Natural killer cell (primary cell): ENCODE data around the gene OR12D2. TPM values are rescaled to one million over a fixed set of nuclear protein-coding genes. Genes with fewer than 3 reads are reported as not detected.

Experiments
- ATAC-seq, 3 donors: fragments of 150-1000 bp in 2 of 3; fragments of 200-7000 bp in 1 of 3; cut with Tn5 transposase; 1 replicate in 1 of 3; 2 replicates in 2 of 3; pipeline ENCODE4 v1.10.0; 2021; ENCODE audit warnings: mild to moderate bottlenecking in 2 of 3, moderate library complexity in 2 of 3
- DNase-seq, 2 donors: peaks; one replicate each; pipeline versions ENCODE4 v3.0.0 to v3.0.0-alpha.2; 2013 to 2021; ENCODE audit warnings: mixed read lengths in 1 of 2
- H3K27ac ChIP-seq: one replicate; pipeline ENCODE4 v1.5.1; 2013; ENCODE audit warnings: mild to moderate bottlenecking, low read length
- H3K27me3 ChIP-seq: one replicate; pipeline ENCODE4 v1.6.1; 2013; ENCODE audit warnings: low read length; ENCODE audit not compliant: control insufficient read depth, insufficient read depth
- H3K36me3 ChIP-seq: one replicate; pipeline ENCODE4 v1.6.1; 2013; ENCODE audit warnings: low read length; ENCODE audit not compliant: control insufficient read depth, insufficient read depth
- H3K4me1 ChIP-seq: one replicate; pipeline ENCODE4 v1.6.1; 2013; ENCODE audit warnings: low read length; ENCODE audit not compliant: control insufficient read depth, insufficient read depth
- H3K4me3 ChIP-seq: one replicate; pipeline ENCODE4 v1.5.1; 2013; ENCODE audit warnings: low read length
- H3K9me3 ChIP-seq: one replicate; pipeline ENCODE4 v1.6.1; 2013; ENCODE audit warnings: low read length; ENCODE audit not compliant: control insufficient read depth, insufficient read depth
- H3K27ac Mint-ChIP-seq, 2 donors: one replicate each; pipeline ENCODE4 v1.8.0; 2022; ENCODE audit warnings: mild to moderate bottlenecking in 2 of 2, mixed read lengths in 2 of 2, moderate library complexity in 1 of 2
- H3K27me3 Mint-ChIP-seq, 2 donors: one replicate each; pipeline ENCODE4 v1.8.0; 2022; ENCODE audit warnings: low read depth in 2 of 2, mixed read lengths in 2 of 2
- H3K36me3 Mint-ChIP-seq: one replicate; pipeline ENCODE4 v1.8.0; 2022; ENCODE audit warnings: mixed read lengths
- H3K4me1 Mint-ChIP-seq, 2 donors: one replicate each; pipeline ENCODE4 v1.8.0; 2022; ENCODE audit warnings: mixed read lengths in 2 of 2
- H3K4me3 Mint-ChIP-seq: one replicate; pipeline ENCODE4 v1.8.0; 2022; ENCODE audit warnings: mild to moderate bottlenecking, moderate library complexity, mixed read lengths
- H3K9me3 Mint-ChIP-seq, 2 donors: one replicate each; pipeline ENCODE4 v1.8.0; 2022; ENCODE audit warnings: mixed read lengths in 2 of 2
- CTCF ChIP-seq: fragments of 200-600 bp; IDR thresholded peaks from one replicate; pipeline ENCODE4 v1.8.0; 2022; ENCODE audit warnings: antibody characterized with exemption
- WGBS: methylation state at CpG from one replicate; pipeline ENCODE4 v1.1.7; 2013; ENCODE audit warnings: missing lambda C conversion rate; ENCODE audit not compliant: insufficient coverage; 5-methylcytosine and 5-hydroxymethylcytosine counted together
- intact Hi-C: fragments of 100-400 bp; cut with micrococcal nuclease; formaldehyde crosslinking; loops from one replicate; pipeline ENCODE4 v1.14.2; 2022
- total RNA-seq, 4 donors: library from RNA; stranded (reverse); fragments of 120-200 nt in 1 of 4; gene quantifications; one replicate each; pipeline versions ENCODE4 v1.2.3 to v1.2.4, GENCODE V29; 2013 to 2022

The OR12D2 gene
- total RNA-seq, 3 donors from 2014 or later (not counting 1 experiment from before 2014, with no cell fraction given), result not detected

GRCh38 chr6:29368765-29369164 is 26.7 kb upstream of the OR12D2 start, which contains the start of gene OR5V1:
TSS of gene OR5V1 (minus strand) at chr6:29368865. CDS start at chr6:29356195, 12,670 bp downstream.
- no peaks in the 10 kb centered on the region for H3K4me1 ChIP-seq
- no peaks in the 10 kb centered on the region for H3K4me1 Mint-ChIP-seq
- H3K27me3 ChIP-seq, result peaks cover 3% of the 10 kb centered on the region
- no peak within 1 kb of the TSS for H3K27ac ChIP-seq
- H3K36me3 Mint-ChIP-seq, result no peaks in the 10 kb centered on the region
- H3K9me3 ChIP-seq, result no peaks in the 10 kb centered on the region
- no peak within 1 kb of the TSS for H3K27ac Mint-ChIP-seq
- no peak within 1 kb of the TSS for H3K4me3 ChIP-seq
- intact Hi-C loops, result no loop called here
- ATAC-seq, result no peak
- no peak for DNase-seq
- H3K9me3 Mint-ChIP-seq, result no peaks in the 10 kb centered on the region
- 81% methylated on average over 3 of the region's 3 CpGs for WGBS
- peaks cover 6 to 14% of the 10 kb centered on the region in 2 donors for H3K27me3 Mint-ChIP-seq
- H3K36me3 ChIP-seq, result no peaks in the 10 kb centered on the region
- no peak for TF ChIP-seq CTCF
- H3K4me3 Mint-ChIP-seq, result no peak within 1 kb of the TSS

GRCh38 chr6:29375191-29375590 is 20.2 kb upstream of the OR12D2 start, which contains the start of gene OR12D3:
TSS of gene OR12D3 (minus strand) at chr6:29375291. CDS start at chr6:29375287, 4 bp downstream.
- DNase-seq, result no peak
- Histone ChIP-seq H3K4me3 (no peak within 1 kb of the TSS), H3K9me3 (no peaks in the 10 kb centered on the region), H3K27ac (no peak within 1 kb of the TSS), H3K4me1 (no peaks in the 10 kb centered on the region), H3K27me3 (peaks cover 3% of the 10 kb centered on the region), H3K36me3 (no peaks in the 10 kb centered on the region)
- no peak for ATAC-seq
- H3K27ac Mint-ChIP-seq, result no peak within 1 kb of the TSS
- no peaks in the 10 kb centered on the region for H3K4me1 Mint-ChIP-seq
- no peak for TF ChIP-seq CTCF
- no peaks in the 10 kb centered on the region for H3K36me3 Mint-ChIP-seq
- WGBS, result no CpG with 5 or more reads among the region's 1 CpG
- H3K9me3 Mint-ChIP-seq, result no peaks in the 10 kb centered on the region
- H3K4me3 Mint-ChIP-seq, result no peak within 1 kb of the TSS
- intact Hi-C loops, result no loop called here
- H3K27me3 Mint-ChIP-seq, result peaks cover 12 to 34% of the 10 kb centered on the region in 2 donors

GRCh38 chr6:29376003-29376402 is 19.4 kb upstream of the OR12D2 start:
- H3K27ac Mint-ChIP-seq, result no peak overlapping the region
- H3K4me3 Mint-ChIP-seq, result no peak overlapping the region
- no peak overlapping the region for H3K27ac ChIP-seq
- peaks cover 3% of the 10 kb centered on the region for H3K27me3 ChIP-seq
- no peaks in the 10 kb centered on the region for H3K36me3 ChIP-seq
- peaks cover 13 to 31% of the 10 kb centered on the region in 2 donors for H3K27me3 Mint-ChIP-seq
- H3K9me3 ChIP-seq, result no peaks in the 10 kb centered on the region
- no peaks in the 10 kb centered on the region for H3K4me1 Mint-ChIP-seq
- TF ChIP-seq CTCF, result no peak
- intact Hi-C loops, result no loop called here
- DNase-seq, result no peak
- H3K36me3 Mint-ChIP-seq, result no peaks in the 10 kb centered on the region
- no peaks in the 10 kb centered on the region for H3K9me3 Mint-ChIP-seq
- no peaks in the 10 kb centered on the region for H3K4me1 ChIP-seq
- H3K4me3 ChIP-seq, result no peak overlapping the region
- ATAC-seq, result no peak

GRCh38 chr6:29388533-29388932 is 6.9 kb upstream of the OR12D2 start:
- Mint-ChIP-seq H3K27ac (no peak overlapping the region), H3K4me3 (no peak overlapping the region), H3K4me1 (no peaks in the 10 kb centered on the region), H3K9me3 (no peaks in the 10 kb centered on the region), H3K27me3 (peaks cover 16 to 42% of the 10 kb centered on the region in 2 donors), H3K36me3 (no peaks in the 10 kb centered on the region)
- DNase-seq, result no peak
- Histone ChIP-seq H3K27ac (no peak overlapping the region), H3K9me3 (no peaks in the 10 kb centered on the region), H3K4me1 (no peaks in the 10 kb centered on the region), H3K4me3 (no peak overlapping the region), H3K27me3 (peaks cover 2% of the 10 kb centered on the region), H3K36me3 (no peaks in the 10 kb centered on the region)
- intact Hi-C loops, result no loop called here
- WGBS, result 54% methylated on average over 3 of the region's 4 CpGs
- TF ChIP-seq CTCF, result no peak
- no peak for ATAC-seq
